ENCODE results near the gene SCAI.
"Not testable (repeated sequence)": the region's sequence is repeated elsewhere in the genome, so short reads cannot be mapped to it uniquely, and the experiment has no call there.

SCAI gene

DNA sequence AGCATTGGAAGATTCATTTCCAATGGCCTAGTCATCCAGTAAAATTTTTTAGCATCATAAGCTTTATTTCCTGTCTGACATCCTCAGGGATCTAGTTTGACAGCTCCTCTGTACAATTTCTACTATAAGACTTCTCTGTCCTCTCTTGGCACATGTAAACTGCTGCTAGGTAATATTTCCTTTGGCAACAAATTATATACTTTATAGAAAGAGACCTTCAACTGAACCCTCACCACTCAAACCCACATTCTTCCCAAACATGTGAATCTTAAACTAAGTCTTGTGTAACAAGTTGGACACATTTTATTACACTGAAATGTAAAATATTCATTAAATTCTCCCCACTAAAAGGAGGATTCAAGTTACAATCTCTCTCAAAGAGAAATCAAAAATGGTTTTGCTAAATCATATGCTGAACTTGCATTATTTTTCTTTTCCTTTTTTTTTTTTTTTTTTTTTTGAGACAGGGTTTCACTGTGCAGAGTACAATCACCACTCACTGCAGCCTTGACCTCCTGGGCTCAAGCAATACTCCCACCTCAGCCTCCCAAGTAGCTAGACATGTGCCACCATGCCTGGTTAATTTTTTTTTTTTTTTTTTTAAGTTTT, 36.9 kb downstream of the SCAI start:
- no peak for DNase-seq (ENCODE audit: extremely low read depth in 1 of 2, low read depth in 1 of 2)

DNA sequence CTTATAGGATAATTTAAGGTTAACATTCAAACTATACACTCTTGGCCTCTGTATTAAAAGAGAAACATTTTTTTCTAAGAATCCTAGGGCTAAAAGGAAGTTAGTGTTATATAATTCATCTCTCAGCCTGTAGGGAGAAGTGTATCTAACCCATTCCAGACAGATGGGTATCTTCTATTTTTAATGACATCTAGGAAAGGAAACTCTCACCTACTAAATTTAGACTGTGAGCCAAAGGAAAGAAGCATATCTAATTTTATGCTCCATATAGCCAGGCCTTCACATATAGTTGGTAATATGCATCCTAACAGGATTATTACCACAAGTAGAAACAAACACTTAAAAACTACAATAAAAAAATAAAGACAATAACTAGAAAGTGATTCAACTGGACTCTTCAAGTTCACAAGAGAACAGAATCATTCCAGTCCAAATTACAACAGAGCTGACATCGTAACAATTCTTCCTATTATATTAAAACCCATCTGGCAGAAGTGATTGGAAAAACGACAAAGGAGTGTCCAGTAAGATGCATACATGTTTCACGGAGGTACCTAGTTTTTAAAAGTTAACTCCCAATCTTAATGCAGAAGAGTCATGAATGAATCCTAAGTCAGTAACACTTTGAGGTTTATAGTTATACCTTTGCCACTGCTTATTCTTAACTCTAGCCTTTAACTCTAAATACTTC, 39.4 kb downstream of the SCAI start:
- DNase-seq (ENCODE audit: extremely low read depth in 1 of 2, low read depth in 1 of 2), result no peak

DNA sequence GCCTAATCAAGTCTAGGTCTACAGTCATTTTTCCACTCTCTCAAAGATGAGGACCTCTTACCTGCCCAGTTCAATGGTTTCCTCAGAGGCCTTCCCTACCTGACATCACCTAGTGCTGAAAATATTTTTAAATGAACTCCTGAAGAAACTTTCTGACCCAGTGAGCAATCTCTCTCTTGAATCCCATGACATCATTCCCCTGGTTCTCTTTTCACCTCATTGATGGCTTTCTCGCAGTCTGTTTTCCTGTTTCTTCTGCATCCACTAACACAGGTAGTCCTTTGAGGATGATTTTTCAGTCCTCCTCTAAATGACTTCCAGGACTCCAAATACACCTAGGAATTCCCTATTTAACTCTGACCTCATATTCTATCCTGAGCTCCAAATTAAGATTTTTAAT, 40.3 kb downstream of the SCAI start:
- DNase-seq (ENCODE audit: extremely low read depth in 1 of 2, low read depth in 1 of 2), result no peak

DNA sequence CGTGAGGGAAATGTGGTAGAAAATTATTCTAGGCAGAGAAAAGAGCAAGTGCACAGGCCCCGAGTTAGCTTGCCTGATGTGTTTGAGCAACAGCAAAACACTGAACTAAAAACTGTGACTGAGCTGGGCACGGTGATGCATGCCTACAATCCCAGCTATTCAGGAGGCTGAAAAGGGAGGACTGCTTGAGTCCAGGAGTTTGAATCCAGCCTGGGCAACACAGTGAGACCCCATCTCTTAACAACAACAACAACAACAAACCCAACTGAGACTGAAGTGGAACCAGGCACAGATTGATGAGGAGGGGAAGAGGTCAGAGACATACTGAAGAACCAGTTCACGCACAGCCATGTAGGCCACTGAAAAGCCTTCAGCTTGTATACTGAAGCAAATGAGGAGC, 42.5 kb downstream of the SCAI start:
- DNase-seq (ENCODE audit: extremely low read depth in 1 of 2, low read depth in 1 of 2), result no peak

DNA sequence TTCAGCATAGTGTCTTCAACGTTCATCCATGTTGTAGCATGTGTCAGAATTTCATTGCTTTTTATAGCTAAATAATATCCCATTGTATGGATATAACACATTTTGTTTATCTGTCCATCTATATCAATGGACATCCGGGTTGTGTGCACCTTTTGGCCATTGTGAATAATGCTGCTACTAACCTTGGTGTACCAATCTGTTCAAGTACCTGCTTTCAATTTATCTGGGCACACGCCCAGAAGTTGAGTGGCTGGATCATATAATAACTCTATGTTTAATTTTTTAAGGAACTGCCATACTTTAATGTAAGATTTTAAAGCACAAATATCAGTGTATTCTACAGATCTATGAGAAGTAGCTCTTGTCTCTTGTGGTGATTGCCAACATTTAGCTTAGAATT, 43.5 kb downstream of the SCAI start:
- DNase-seq (ENCODE audit: extremely low read depth in 1 of 2, low read depth in 1 of 2), result no peak

DNA sequence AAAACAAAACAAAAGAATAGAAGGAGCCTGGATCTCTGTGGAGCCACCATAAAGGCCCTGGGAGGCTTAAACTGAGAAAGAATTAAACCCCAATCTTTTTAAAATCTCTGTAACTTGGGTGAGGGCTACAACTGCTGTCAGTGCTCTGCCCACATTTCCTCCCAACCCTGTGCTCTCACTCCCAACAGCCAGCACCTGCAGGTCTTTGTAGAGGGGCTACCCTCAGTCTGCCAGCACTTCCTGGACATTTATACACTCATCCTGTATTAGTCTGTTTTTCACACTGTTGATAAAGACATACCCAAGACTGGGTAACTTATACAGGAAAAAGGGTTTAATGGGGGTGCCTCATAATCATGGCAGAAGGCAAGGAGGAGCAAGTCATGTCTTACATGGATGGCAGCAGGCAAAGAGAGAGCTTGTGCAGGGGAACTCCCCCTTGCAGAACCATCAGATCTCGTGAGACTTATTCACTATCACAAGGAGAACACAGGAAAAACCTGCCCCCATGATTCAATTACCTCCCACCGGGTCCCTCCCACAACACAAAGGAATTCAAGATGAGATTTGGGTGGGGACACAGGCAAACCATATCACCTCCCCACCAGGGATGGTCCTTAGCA, 47.4 kb downstream of the SCAI start:
- no peak for DNase-seq (ENCODE audit: extremely low read depth in 1 of 2, low read depth in 1 of 2)

DNA sequence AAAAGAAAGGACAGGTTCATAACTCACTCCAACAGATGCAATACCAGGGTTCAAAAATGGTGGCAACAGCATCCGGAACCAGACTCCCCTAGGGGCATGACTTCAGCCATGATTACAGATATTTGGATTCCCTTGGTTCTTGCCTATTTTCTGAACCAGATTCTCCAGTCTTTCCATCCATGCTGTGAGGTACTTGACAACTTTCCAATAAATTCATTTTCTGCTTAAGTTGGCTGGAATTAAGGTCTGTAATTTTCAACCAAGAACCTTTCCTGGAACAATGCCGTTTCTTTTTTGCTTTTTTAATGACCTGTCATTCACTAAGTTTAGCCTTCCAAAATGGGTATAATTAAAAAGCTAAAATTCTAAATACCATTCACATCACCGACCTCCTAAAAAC, 52.2 kb downstream of the SCAI start:
- DNase-seq (ENCODE audit: extremely low read depth in 1 of 2, low read depth in 1 of 2), result no peak

DNA sequence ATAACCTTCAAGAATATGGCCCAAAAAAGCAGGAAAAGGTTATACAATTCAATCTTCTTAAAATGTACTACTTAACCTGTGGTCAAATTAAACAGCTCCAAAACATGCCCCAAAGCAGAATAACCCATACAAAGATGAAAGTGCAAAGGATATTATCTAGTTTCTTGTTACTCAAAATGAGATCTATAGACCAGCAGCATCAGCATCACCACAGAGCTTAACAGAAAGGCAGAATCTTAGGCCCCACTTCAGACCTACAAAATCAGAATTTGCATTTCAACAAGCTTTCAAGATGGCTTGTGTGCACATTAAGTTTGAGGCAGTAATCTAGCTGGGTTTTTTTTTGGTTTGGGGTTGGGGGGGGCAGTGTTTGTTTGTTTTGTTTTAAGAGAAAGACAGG, 54.0 kb downstream of the SCAI start:
- no peak for DNase-seq (ENCODE audit: extremely low read depth in 1 of 2, low read depth in 1 of 2)

DNA sequence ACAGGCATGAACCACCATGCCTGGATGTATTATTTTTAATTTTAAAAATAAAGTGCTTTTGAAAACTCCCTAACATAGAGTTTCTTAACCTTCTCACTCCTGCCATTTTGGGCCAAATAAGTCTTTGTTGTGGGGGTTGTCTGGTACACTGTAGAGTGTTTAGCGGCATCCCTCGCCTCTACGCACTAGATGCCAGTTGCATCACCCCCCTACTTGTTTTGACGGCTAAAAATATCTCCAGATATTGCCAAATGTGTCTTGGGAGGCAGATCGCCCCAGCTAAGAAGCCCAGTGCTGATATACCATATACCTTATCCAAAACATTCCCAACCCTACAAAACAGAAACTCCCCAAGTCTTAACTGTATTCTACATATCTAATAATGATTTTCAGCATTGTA, 54.6 kb downstream of the SCAI start:
- no peak for DNase-seq (ENCODE audit: extremely low read depth in 1 of 2, low read depth in 1 of 2)

DNA sequence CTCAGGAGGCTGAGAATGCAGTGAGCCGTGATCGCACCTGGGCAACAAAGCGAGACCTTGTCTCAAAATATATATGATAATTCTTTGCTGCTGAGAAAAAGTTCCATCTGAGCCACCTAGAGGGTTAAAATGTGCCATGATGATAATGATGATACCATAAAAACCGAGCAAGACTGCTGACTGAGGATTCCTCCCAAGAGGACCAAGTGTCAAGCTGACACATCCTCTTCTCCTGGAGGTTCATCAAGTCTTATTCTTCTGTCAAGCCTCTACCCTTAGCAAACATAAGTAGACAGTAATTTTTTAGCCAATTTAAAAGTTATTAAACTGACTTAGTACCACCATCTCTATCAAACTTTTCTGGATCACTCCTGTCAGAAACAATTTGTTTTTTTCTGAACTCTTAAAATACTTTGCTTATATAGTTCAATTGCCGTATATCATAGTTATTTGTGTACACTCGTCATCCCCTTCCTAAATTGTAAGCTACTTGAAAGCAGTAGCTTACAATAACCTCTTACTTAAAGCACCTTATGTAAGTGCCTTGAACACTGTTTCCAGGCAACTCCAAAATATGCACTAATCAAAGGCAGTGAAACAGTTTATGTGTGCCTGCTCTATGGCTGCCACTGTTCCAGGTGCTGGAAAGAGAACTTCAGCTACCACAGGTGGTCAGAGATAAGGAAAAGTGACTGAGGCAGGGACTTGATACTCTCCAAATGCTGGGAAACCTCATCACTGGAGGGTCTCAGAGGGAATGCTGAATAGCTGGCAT, 57.4 kb downstream of the SCAI start:
- no peak for DNase-seq (ENCODE audit: extremely low read depth in 1 of 2, low read depth in 1 of 2)

DNA sequence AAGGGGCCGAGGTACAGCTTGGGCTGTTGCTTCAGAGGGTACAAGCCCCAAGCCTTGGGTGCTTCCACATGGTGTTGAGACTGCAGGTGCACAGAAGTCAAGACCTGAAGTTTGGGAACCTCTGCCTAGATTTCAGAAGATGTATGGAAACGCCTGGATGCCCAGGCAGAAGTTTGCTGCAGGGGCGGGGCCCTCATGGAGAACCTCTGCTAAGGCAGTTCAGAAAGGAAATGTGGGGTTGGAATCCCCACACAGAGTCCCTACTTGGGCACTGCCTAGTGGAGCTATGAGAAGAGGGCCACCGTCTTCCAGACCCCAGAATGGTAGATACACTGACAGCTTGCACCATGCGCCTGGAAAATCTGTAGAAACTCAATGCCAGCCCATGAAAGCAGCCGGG, 61.1 kb downstream of the SCAI start:
- DNase-seq (ENCODE audit: extremely low read depth in 1 of 2, low read depth in 1 of 2), result not testable (repeated sequence)

DNA sequence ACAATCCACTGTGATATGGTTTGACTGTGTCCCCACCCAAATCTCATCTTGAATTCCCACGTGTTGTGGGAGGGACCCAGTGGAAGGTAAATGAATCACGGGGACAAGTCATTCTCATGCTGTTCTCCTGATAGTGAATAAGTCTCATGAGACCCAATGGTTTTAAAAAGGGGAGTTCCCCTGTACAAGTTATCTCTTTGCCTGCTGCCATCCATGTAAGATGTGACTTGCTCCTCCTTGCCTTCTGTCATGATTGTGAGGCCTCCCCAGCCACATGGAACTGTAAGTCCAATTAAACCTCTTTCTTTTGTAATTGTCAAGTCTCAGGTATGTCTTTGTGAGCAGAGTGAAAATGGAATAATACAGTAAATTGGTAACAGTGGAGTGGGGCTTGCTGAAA, 62.5 kb downstream of the SCAI start:
- not testable (repeated sequence) for DNase-seq (ENCODE audit: extremely low read depth in 1 of 2, low read depth in 1 of 2)

DNA sequence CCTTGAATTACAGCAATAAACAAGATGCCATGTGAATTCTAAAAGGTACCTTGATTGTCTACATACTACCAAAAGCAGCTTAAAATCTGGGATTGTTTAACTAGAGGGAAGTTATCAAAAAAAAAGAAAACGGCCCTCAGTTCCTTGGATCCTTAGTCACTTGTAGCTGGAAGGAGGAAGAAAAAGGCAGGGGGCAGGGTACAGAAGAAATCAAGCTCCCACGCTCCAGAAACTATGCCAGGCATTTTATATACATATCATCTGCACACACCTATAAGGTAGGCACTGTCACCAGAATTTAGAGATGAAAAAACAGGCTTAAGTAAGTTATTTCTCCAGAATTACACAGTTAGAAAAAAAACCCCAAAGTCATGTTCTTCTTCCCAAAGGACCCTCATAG, 63.4 kb downstream of the SCAI start:
- no peak for DNase-seq (ENCODE audit: extremely low read depth in 1 of 2, low read depth in 1 of 2)

DNA sequence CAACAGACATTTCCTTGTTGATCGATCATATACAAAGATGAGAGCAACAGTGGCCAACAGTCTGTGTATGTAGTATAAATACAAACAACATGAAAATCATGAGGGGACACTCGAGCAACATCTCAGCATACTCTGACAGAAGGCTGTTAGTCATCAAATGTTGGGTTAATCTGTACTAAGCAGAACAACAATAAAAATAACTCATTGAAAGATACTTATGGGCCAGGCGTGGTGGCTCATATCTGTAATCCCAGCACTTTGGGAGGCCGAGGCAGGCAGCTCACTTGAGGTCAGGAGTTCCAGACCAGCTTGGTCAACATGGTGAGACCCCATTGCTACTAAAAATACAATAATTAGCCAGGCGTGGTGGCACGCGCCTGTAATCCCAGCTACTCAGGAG, 67.3 kb downstream of the SCAI start:
- DNase-seq (ENCODE audit: extremely low read depth in 1 of 2, low read depth in 1 of 2), result no peak

DNA sequence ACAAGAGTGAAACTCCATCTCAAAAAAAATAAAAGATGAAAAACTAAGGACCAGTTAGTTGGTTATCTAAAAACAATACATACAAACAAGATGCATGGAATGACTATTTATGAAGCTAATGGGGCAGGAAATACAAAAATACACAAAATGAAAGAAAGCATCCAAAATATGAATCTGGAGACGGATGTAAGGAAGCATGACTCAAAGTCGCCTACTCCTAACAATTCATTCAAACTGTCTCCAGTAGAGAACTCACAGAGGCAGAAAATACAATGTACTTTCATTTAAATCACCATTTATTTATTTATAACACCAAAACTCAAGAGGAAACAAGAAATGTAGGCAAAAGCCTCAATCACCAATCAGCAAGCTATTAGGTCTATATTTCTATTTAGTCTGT, 68.4 kb downstream of the SCAI start:
- no peak for DNase-seq (ENCODE audit: extremely low read depth in 1 of 2, low read depth in 1 of 2)

DNA sequence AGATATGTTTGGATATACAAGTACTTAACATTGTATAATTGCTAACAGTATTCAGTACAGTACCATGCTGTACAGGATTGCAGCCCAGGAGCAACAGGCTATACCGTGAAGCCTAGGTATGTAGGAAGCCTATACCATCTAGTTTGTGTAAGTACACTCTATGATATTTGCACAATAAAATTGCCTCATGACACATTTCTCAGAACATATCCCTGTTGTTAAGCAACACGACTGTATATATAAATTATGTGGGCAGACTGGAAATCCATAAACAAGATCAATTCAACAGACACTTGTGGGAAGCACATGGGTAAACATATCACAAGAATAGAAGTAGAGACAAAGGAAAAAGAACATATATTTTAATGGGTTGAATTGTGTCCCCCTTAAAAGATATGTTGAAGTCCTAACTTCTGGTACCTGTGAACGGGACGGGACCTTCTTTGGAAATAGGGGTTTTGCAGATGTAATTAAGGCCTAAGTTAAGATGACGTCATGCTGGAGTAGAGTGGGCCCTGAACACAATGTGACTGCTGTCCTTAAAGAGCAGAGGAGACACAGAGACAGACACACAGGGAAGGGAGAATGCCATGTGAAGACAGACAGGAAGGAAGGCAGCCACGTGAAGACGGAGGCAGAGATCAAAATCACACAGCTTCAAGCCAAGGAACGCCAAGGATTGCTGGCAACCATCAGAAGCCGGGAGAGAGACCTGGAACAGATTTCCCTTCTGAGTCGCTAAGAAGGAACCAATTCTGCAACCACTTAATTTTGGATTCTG, 76.3 kb downstream of the SCAI start:
- DNase-seq (ENCODE audit: extremely low read depth in 1 of 2, low read depth in 1 of 2), result no peak

DNA sequence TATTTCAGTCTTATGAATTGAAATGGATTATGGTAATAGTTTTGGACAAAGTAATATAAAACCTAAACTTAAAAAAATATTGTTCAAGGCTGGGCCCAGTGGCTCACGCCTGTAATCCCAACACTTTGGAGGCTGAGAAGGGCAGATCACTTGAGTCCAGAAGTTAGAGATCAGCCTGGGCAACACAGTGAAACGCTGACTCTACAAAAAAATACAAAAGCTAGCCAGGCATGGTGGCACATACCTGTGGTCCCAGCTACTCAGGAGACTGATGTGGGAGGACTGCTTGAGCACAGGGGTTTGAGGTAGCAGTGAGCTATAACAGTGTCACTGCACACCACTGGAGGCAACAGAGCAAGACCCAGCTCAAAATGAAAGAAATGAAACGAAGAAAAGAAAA, 81.9 kb downstream of the SCAI start:
- DNase-seq (ENCODE audit: extremely low read depth in 1 of 2, low read depth in 1 of 2), result no peak

DNA sequence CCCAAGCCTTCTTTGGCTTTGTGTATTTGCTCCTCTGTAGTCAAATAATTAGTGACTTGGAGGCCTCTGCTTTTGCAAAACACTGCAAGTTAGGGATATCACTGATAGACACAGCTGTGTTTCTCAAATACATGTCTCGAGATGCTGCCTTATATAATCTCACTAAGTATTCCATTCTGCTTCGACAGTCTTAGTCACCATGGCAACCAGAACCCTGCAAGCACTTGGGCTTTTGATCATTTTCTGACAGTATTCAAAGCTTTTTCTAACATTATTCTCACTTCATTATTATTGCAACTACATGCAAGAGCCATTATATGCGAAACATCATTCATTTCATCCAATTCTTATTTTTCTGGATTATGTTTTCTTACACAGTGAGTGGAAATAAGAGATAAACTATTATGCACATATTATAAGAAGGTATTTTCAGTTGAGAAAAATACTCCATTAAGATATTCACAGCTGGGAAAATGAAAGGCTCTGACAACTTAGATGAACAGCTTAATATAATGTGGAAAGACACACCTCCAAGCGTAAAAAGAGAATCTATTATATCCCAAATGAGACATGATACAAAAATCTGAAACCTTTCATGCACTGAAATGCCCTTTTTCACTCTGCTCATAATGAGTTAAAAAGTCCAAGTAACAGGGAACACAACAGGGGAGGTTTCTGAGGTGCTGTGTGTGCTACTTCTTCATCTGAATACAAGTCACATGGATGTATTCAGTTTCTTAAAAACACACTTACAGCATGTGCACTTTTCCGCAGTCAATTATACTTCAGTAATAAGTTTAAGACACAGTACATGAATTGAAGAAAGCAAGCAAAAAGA, 93.9 kb downstream of the SCAI start:
- DNase-seq (ENCODE audit: extremely low read depth in 1 of 2, low read depth in 1 of 2), result no peak

DNA sequence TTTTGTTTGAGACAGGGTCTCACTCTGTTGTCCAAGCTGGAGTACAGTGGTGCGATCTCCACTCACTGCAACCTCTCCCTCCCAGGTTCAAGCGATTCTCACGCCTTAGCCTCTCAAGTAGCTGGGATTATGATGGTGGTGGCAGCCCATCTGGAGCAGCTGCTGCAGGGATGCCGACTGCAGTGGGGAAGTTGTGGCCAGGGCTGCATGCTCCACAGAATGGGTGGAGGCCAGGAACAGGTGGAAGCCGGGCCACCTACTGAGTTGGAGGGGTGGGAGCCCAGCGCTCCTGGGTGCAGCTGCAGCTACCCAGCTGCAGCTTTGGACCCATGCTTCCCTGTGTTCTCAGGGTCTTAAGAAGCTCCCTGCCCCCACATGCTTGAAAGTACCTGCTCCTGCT, 99.7 kb downstream of the SCAI start:
- no peak for DNase-seq (ENCODE audit: extremely low read depth in 1 of 2, low read depth in 1 of 2)

DNA sequence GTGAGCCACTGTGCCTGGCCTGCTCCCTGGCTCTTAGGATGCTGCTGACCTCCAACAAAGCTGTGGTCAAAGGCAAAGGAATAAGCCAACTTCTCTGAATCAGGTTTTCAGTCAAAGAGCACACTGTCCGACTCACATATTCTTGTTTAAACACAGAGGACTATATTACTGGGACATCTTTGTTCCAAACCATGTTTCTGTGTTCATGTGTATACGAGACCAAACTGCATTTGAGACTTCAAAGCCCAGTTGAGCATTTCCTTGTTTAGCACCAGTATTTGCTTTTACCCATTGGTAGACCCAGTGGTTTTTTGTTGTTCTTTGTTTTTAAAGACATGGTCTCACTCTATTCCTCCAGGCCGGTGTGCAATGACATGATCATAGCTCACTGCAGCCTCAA, 100.2 kb downstream of the SCAI start:
- DNase-seq (ENCODE audit: extremely low read depth in 1 of 2, low read depth in 1 of 2), result no peak
